Activated CD8-positive, alpha-beta memory T cell treated with anti-CD3 and anti-CD28 coated beads for 36 hours (primary cell): Measurements from ENCODE around the gene KCNJ5. TPM values are rescaled to one million over a fixed set of nuclear protein-coding genes. Genes with fewer than 3 reads are reported as not detected.

Source experiments
- CTCF ChIA-PET: fragments of 350-600 bp; sonication (Branson Sonifier 250); formaldehyde crosslinking; loops from one replicate; lab custom pipeline; 2021; ENCODE audit warnings: antibody characterized with exemption; lab: Charles Lee
- POLR2A ChIA-PET: fragments of 350-600 bp; sonication (Branson Sonifier 250); formaldehyde crosslinking; loops from one replicate; lab custom pipeline; 2021; ENCODE audit warnings: antibody characterized with exemption; lab: Charles Lee
- total RNA-seq, 2 experiments: library from RNA; stranded (reverse); gene quantifications; one replicate each; pipeline ENCODE4 v1.2.3, GENCODE V29; 2021

KCNJ5 gene
- total RNA-seq, 2 experiments from 2014 or later = not detected

- CTCF ChIA-PET = interaction anchor here (0.6 to 3.8 kb wide), 4 partner anchors 14 to 20 kb away, joined by 3 to 20 read pairs (median 6); partner anchors contain the start of gene KCNJ5
- POLR2A ChIA-PET = interaction anchor here (0.5 kb wide), 1 partner anchor 1466 kb away, joined by 5 read pairs; no protein-coding TSS in a partner anchor
Observed at GRCh38 chr11:128904656-128905344, 13.6 kb downstream of the KCNJ5 start.

- POLR2A ChIA-PET = interaction anchor here (0.5 kb wide), 1 partner anchor 1466 kb away, joined by 5 read pairs; no protein-coding TSS in a partner anchor
- CTCF ChIA-PET = interaction anchor here (0.6 to 3.8 kb wide), 4 partner anchors 14 to 27 kb away, joined by 3 to 20 read pairs (median 6); partner anchors contain the start of gene KCNJ5
Observed at GRCh38 chr11:128905345-128906184, 14.4 kb downstream of the KCNJ5 start.

GRCh38 chr11:128906185-128907050 lies 15.3 kb downstream of the KCNJ5 start:
- POLR2A ChIA-PET = no interaction called here
- CTCF ChIA-PET = interaction anchor here (0.6 to 3.8 kb wide), 3 partner anchors 15 to 26 kb away, joined by 3 to 20 read pairs (median 9); partner anchors contain the start of gene KCNJ5

GRCh38 chr11:128907585-128907984 lies 16.4 kb downstream of the KCNJ5 start:
- ChIA-PET CTCF (interaction anchor here (2.7 kb wide), 1 partner anchor 16 kb away, joined by 9 read pairs; the partner anchor contains the start of gene KCNJ5), POLR2A (no interaction called here)

- ChIA-PET CTCF (interaction anchor here (0.7 to 0.8 kb wide), 2 partner anchors 16 to 25 kb away, joined by 3 read pairs; no protein-coding TSS in a partner anchor), POLR2A (no interaction called here)
Observed at GRCh38 chr11:128908391-128909246, 17.5 kb downstream of the KCNJ5 start.

GRCh38 chr11:128909438-128910125 lies 18.4 kb downstream of the KCNJ5 start:
- CTCF ChIA-PET = interaction anchor here (1.2 kb wide), 1 partner anchor 25 kb away, joined by 3 read pairs; no protein-coding TSS in a partner anchor
- POLR2A ChIA-PET = no interaction called here

GRCh38 chr11:128910576-128910975 lies 19.4 kb downstream of the KCNJ5 start:
- CTCF ChIA-PET = no interaction called here
- POLR2A ChIA-PET = no interaction called here

GRCh38 chr11:128911239-128911638 lies 20.1 kb downstream of the KCNJ5 start:
- POLR2A ChIA-PET = no interaction called here
- CTCF ChIA-PET = no interaction called here

GRCh38 chr11:128911701-128912100 lies 20.5 kb downstream of the KCNJ5 start:
- CTCF ChIA-PET = no interaction called here

GRCh38 chr11:128913806-128914205 lies 22.6 kb downstream of the KCNJ5 start:
- ChIA-PET POLR2A (no interaction called here), CTCF (interaction anchor here (0.7 kb wide), 1 partner anchor 28 kb away, joined by 3 read pairs; no protein-coding TSS in a partner anchor)

More at GRCh38 chr11:128911701-128912100, 20.5 kb downstream of the KCNJ5 start:
- POLR2A ChIA-PET = no interaction called here

- ChIA-PET POLR2A (no interaction called here), CTCF (interaction anchor here (0.7 kb wide), 1 partner anchor 29 kb away, joined by 3 read pairs; no protein-coding TSS in a partner anchor)
Observed at GRCh38 chr11:128914216-128915148, 23.3 kb downstream of the KCNJ5 start.

- ChIA-PET POLR2A (no interaction called here), CTCF (no interaction called here)
Observed at GRCh38 chr11:128915149-128915521, 24.0 kb downstream of the KCNJ5 start.

GRCh38 chr11:128916037-128916572 lies 24.9 kb downstream of the KCNJ5 start:
- ChIA-PET POLR2A (no interaction called here), CTCF (interaction anchor here (0.6 kb wide), 1 partner anchor 168 kb away, joined by 5 read pairs; no protein-coding TSS in a partner anchor)

GRCh38 chr11:128916681-128917080 lies 25.5 kb downstream of the KCNJ5 start:
- CTCF ChIA-PET = interaction anchor here (0.6 kb wide), 1 partner anchor 167 kb away, joined by 5 read pairs; no protein-coding TSS in a partner anchor
- POLR2A ChIA-PET = no interaction called here

GRCh38 chr11:128917144-128917724 lies 26.1 kb downstream of the KCNJ5 start:
- CTCF ChIA-PET = no interaction called here
- POLR2A ChIA-PET = no interaction called here

- ChIA-PET POLR2A (no interaction called here), CTCF (no interaction called here)
Observed at GRCh38 chr11:128919216-128919615, 28.1 kb downstream of the KCNJ5 start.
